HepG2 (cell line): ENCODE results near the gene ANKRD17. TPM values are rescaled to one million over a fixed set of nuclear protein-coding genes. Genes with fewer than 3 reads are reported as not detected.

Source experiments
- CAMTA2 ChIP-seq: sonication (generic); formaldehyde crosslinking; IDR thresholded peaks from 2 replicates; pipeline ENCODE4 v1.4.0; 2020; ENCODE audit warnings: mild to moderate bottlenecking, missing genetic modification reagents, borderline replicate concordance
- FOXK2 ChIP-seq: fragments of 450-650 bp; IDR thresholded peaks from 2 replicates; pipeline ENCODE4 v1.6.1; 2016
- GPN1 ChIP-seq: sonication (generic); formaldehyde crosslinking; IDR thresholded peaks from 2 replicates; pipeline ENCODE4 v1.5.1; 2020; ENCODE audit warnings: missing genetic modification reagents, borderline replicate concordance
- ISX ChIP-seq: sonication (generic); formaldehyde crosslinking; conservative IDR thresholded peaks from 2 replicates; pipeline ENCODE4 v1.5.0; 2020; ENCODE audit warnings: missing genetic modification reagents
- MAF1 ChIP-seq: sonication (generic); formaldehyde crosslinking; IDR thresholded peaks from 2 replicates; pipeline ENCODE4 v1.5.0; 2020; ENCODE audit warnings: missing genetic modification reagents, borderline replicate concordance
- MIXL1 ChIP-seq: IDR thresholded peaks from 2 replicates; pipeline ENCODE4 v1.6.1; 2016
- NFE2 ChIP-seq: sonication (generic); formaldehyde crosslinking; IDR thresholded peaks from 2 replicates; pipeline ENCODE4 v1.4.0; 2020; ENCODE audit warnings: missing genetic modification reagents
- PHF5A ChIP-seq: IDR thresholded peaks from one replicate; pipeline ENCODE4 v1.6.1; 2018; ENCODE audit warnings: low read depth, missing genetic modification reagents; ENCODE audit not compliant: unreplicated experiment
- SP5 ChIP-seq: IDR thresholded peaks from 2 replicates; pipeline ENCODE4 v1.6.1; 2016; ENCODE audit warnings: low read depth, borderline replicate concordance
- SYNCRIP ChIP-seq: fragments of 200-400 bp; formaldehyde crosslinking; IDR thresholded peaks from 2 replicates; pipeline ENCODE4 v1.6.1; 2018; ENCODE audit warnings: mild to moderate bottlenecking, low read depth, low read length; ENCODE audit not compliant: insufficient read depth
- ZBTB40 ChIP-seq, 2 experiments: fragments of 450-650 bp in 1 of 2; sonication (generic) in 1 of 2; formaldehyde crosslinking in 1 of 2; IDR thresholded peaks; 2 replicates each; pipeline versions ENCODE4 v1.6.1 to v1.8.0; 2016 to 2022; ENCODE audit warnings: antibody characterized with exemption in 1 of 2, mild to moderate bottlenecking in 1 of 2, missing genetic modification reagents in 1 of 2
- ZNF260 ChIP-seq: sonication (generic); formaldehyde crosslinking; IDR thresholded peaks from 2 replicates; pipeline ENCODE4 v1.4.0; 2020; ENCODE audit warnings: missing genetic modification reagents, low read depth, mild to moderate bottlenecking, borderline replicate concordance
- ZNF44 ChIP-seq: sonication (generic); formaldehyde crosslinking; IDR thresholded peaks from 2 replicates; pipeline ENCODE4 v1.5.1; 2020; ENCODE audit warnings: mild to moderate bottlenecking, missing genetic modification reagents
- ZNF619 ChIP-seq: sonication (generic); formaldehyde crosslinking; IDR thresholded peaks from 2 replicates; pipeline ENCODE4 v1.4.0; 2020; ENCODE audit warnings: mild to moderate bottlenecking, missing genetic modification reagents
- polyA plus RNA-seq, 8 experiments: library from polyadenylated mRNA; depleted of rRNA in 3 of 8; stranded (reverse) in 7 of 8; unstranded in 1 of 8; fragments of >200 nt; fragmentation: Illumina TruSeq in 4 of 8; extraction: Trizol in 4 of 8; gene quantifications; 2 replicates each; pipeline versions ENCODE4 v1.2.1 to v1.2.3, GENCODE V29; 2011 to 2016; ENCODE audit warnings: low read depth in 4 of 8, missing spikeins in 1 of 8, mixed read lengths in 1 of 8; ENCODE audit not compliant: insufficient read depth in 1 of 8
- total RNA-seq, 5 experiments: library from RNA; depleted of rRNA; stranded (reverse); fragments of >200 nt; fragmentation: Illumina TruSeq; extraction: Trizol; gene quantifications; 2 replicates each; pipeline ENCODE4 v1.2.3, GENCODE V29; 2016; ENCODE audit warnings: low read depth in 1 of 5
- TF ChIP-seq, protein P1 (sequence below): sonication (generic); formaldehyde crosslinking; IDR thresholded peaks from 2 replicates; pipeline ENCODE4 v1.8.0; 2022; ENCODE audit warnings: missing genetic modification reagents, mild to moderate bottlenecking, inconsistent platforms, borderline replicate concordance
- TF ChIP-seq, protein P2 (sequence below): sonication (generic); formaldehyde crosslinking; IDR thresholded peaks from 2 replicates; pipeline ENCODE4 v1.8.1; 2023; ENCODE audit warnings: missing genetic modification reagents, inconsistent platforms, borderline replicate concordance

ANKRD17 gene
- total and polyA plus RNA-seq, 2 of the 13 experiments (the other 11 are each of a cell fraction or from before 2014, with no cell fraction given), result 55.7 to 61.1 TPM

GRCh38 chr4:73258686-73259570, at the start of gene ANKRD17 (continued):
- TF ChIP-seq, protein P1, sequence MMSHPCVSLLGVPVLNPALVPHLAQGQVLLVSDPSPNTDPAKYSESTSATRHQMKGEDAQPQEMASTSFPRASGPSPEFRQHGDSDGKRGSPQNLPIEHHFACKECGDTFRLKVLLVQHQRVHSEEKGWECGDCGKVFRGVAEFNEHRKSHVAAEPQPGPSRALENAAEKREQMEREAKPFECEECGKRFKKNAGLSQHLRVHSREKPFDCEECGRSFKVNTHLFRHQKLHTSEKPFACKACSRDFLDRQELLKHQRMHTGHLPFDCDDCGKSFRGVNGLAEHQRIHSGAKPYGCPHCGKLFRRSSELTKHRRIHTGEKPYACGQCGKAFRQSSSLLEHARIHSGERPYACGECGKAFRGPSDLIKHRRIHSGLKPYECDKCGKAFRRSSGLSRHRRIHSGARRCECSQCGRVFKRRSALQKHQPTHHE (CRISPR knock-in tag), result peak; percentile 67; the same call in 1 of the 2 replicates
- TF ChIP-seq MAF1 (CRISPR knock-in tag) (peak; percentile 21; the same call in 1 of the 2 replicates), ZNF619 (CRISPR knock-in tag) (peak; percentile 34; the same call in 1 of the 2 replicates), PHF5A (CRISPR knock-in tag) (no peak), GPN1 (no peak), ZNF260 (CRISPR knock-in tag) (no peak), NFE2 (CRISPR knock-in tag) (no peak), CAMTA2 (no peak), ISX (no peak), SP5 (CRISPR knock-in tag) (no peak), ZNF44 (CRISPR knock-in tag) (0 out of 2 replicates have a peak, but pooled peaks have one; percentile 36), ZBTB40 (IDR thresholded peaks at IDR 0.05) (no peak), ZBTB40 (CRISPR knock-in tag; IDR thresholded peaks at IDR 0.05) (peak; percentile 58), SYNCRIP (no peak), MIXL1 (CRISPR knock-in tag) (peak; percentile 77), FOXK2 (no peak)
- TF ChIP-seq, protein P2, sequence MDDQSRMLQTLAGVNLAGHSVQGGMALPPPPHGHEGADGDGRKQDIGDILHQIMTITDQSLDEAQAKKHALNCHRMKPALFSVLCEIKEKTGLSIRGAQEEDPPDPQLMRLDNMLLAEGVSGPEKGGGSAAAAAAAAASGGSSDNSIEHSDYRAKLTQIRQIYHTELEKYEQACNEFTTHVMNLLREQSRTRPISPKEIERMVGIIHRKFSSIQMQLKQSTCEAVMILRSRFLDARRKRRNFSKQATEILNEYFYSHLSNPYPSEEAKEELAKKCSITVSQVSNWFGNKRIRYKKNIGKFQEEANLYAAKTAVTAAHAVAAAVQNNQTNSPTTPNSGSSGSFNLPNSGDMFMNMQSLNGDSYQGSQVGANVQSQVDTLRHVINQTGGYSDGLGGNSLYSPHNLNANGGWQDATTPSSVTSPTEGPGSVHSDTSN, result no peak
